ENCODE measurements around the gene MBP.

DNA sequence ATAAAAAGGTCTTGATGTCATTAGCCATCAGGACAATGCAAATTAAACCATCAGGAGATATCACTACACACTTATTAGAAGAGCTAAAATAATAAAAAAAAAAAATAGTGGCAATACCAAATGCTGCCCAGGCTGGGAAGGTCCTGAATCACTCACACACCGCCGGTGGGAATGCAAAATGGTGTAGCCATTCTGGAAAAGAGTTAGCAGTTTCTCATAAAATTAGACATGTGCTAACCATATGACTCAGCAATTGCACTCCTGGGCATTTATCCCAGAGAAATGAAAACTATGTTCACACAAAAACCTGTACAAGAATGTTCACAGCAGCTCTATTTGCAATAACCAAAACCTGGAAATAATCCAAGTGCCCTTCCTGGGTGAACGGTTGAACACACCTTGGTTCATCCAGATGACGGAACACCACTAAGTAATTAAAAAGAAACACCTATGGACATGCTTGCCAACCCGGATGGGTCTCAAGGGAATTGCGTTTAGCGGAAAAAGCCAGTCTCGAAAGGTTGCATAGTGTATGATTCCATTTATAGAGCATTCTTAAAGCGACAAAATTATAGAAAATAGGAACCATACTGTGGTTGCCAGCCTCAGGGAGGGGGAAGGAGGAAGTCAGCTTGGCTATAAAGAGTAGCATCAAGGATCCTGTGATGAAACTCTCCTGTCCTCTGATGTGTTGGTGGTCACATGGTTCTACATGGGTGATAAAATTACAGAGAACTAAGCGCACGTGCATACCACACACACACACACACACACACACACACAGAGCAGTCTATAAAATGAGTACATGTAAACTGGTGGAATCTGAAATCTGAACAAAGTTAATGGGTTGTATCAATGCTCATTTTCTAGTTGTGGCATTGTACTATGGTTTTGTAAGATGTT is 4.6 kb downstream of the MBP start:
- no peak for TF ChIP-seq TAF1 (IDR thresholded peaks at IDR 0.05; ENCODE audit: borderline replicate concordance, low read depth, low read length)
- peak; percentile 65 for TF ChIP-seq POLR2A (IDR thresholded peaks at IDR 0.05; ENCODE audit: low read depth, low read length)

Measured in GM12892 (cell line).